ENCODE data around the gene ATP6V1B1. TPM values are rescaled to one million over a fixed set of nuclear protein-coding genes. Genes with fewer than 3 reads are reported as not detected.

The ATP6V1B1 gene
- total and polyA plus RNA-seq, 4 donors, result not detected

GRCh38 chr2:70962885-70963878 is 27.5 kb downstream of the ATP6V1B1 start:
- TF ChIP-seq FOXA1 (IDR thresholded peaks at IDR 0.05) (no peak), TAF1 (conservative IDR thresholded peaks at IDR 0.05) (no peak), MAX (IDR thresholded peaks at IDR 0.05) (no peak), RXRA (IDR thresholded peaks at IDR 0.05) (no peak), YY1 (IDR thresholded peaks at IDR 0.05) (no peak)
- Histone ChIP-seq H3K36me3 (ENCODE audit: control insufficient read depth in 4 of 4, insufficient read depth in 3 of 4, low read depth in 1 of 4, low read length in 3 of 4) (no peaks in the 10 kb centered on the region), H3K27me3 (ENCODE audit: control insufficient read depth in 4 of 4, insufficient read depth in 4 of 4, low read length in 3 of 4) (peaks cover 3 to 11% (median 7%) of the 10 kb centered on the region in 4 donors), H3K4me3 (ENCODE audit: low read depth in 1 of 3, low read length in 3 of 3) (no peak overlapping the region), H3K4me1 (ENCODE audit: control insufficient read depth in 4 of 4, insufficient read depth in 4 of 4, low read length in 3 of 4) (peaks cover 0 to 8% (median under 1%) of the 10 kb centered on the region in 4 donors), H3K9ac (ENCODE audit: low read depth in 1 of 2, low read length in 2 of 2) (no peak overlapping the region), H3K9me3 (ENCODE audit: control insufficient read depth in 4 of 4, low read length in 3 of 4) (no peaks in the 10 kb centered on the region), H3K27ac (ENCODE audit: low read depth in 1 of 2, low read length in 2 of 2) (no peak overlapping the region)
- WGBS, result 71% methylated on average over 18 of the region's 18 CpGs
- no peak for DNase-seq (ENCODE audit: low spot score)

GRCh38 chr2:70964133-70964532 is 28.4 kb downstream of the ATP6V1B1 start:
- 50% methylated on average over 4 of the region's 4 CpGs for WGBS
- peaks cover 3 to 11% (median 7%) of the 10 kb centered on the region in 4 donors for H3K27me3 ChIP-seq (ENCODE audit: control insufficient read depth in 4 of 4, insufficient read depth in 4 of 4, low read length in 3 of 4)

More at GRCh38 chr2:70964133-70964532, 28.4 kb downstream of the ATP6V1B1 start:
- no peak overlapping the region for H3K27ac ChIP-seq (ENCODE audit: low read depth in 1 of 2, low read length in 2 of 2)
- no peaks in the 10 kb centered on the region for H3K36me3 ChIP-seq (ENCODE audit: control insufficient read depth in 4 of 4, insufficient read depth in 3 of 4, low read depth in 1 of 4, low read length in 3 of 4)
- DNase-seq (ENCODE audit: low spot score), result no peak
- TF ChIP-seq YY1 (IDR thresholded peaks at IDR 0.05) (no peak), HNF4G (IDR thresholded peaks at IDR 0.05) (no peak), JUND (IDR thresholded peaks at IDR 0.05) (no peak), FOXA1 (IDR thresholded peaks at IDR 0.05) (no peak), GABPA (IDR thresholded peaks at IDR 0.05 in 1 of 2, conservative IDR thresholded peaks at IDR 0.05 in 1 of 2) (no peak), FOXA2 (IDR thresholded peaks at IDR 0.05) (no peak), MAX (IDR thresholded peaks at IDR 0.05) (no peak), HNF4A (conservative IDR thresholded peaks at IDR 0.05) (no peak), EGR1 (IDR thresholded peaks at IDR 0.05; ENCODE audit: low read depth in 2 of 2) (no peak), SP1 (IDR thresholded peaks at IDR 0.05) (no peak), CTCF (IDR thresholded peaks at IDR 0.05; ENCODE audit: low read depth, low read length, missing input control) (no peak), NR2F2 (IDR thresholded peaks at IDR 0.05) (no peak), RAD21 (IDR thresholded peaks at IDR 0.05) (no peak)
- TF ChIP-seq, protein P1, sequence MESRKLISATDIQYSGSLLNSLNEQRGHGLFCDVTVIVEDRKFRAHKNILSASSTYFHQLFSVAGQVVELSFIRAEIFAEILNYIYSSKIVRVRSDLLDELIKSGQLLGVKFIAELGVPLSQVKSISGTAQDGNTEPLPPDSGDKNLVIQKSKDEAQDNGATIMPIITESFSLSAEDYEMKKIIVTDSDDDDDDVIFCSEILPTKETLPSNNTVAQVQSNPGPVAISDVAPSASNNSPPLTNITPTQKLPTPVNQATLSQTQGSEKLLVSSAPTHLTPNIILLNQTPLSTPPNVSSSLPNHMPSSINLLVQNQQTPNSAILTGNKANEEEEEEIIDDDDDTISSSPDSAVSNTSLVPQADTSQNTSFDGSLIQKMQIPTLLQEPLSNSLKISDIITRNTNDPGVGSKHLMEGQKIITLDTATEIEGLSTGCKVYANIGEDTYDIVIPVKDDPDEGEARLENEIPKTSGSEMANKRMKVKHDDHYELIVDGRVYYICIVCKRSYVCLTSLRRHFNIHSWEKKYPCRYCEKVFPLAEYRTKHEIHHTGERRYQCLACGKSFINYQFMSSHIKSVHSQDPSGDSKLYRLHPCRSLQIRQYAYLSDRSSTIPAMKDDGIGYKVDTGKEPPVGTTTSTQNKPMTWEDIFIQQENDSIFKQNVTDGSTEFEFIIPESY (IDR thresholded peaks at IDR 0.05), result no peak
- TF ChIP-seq, protein P2, sequence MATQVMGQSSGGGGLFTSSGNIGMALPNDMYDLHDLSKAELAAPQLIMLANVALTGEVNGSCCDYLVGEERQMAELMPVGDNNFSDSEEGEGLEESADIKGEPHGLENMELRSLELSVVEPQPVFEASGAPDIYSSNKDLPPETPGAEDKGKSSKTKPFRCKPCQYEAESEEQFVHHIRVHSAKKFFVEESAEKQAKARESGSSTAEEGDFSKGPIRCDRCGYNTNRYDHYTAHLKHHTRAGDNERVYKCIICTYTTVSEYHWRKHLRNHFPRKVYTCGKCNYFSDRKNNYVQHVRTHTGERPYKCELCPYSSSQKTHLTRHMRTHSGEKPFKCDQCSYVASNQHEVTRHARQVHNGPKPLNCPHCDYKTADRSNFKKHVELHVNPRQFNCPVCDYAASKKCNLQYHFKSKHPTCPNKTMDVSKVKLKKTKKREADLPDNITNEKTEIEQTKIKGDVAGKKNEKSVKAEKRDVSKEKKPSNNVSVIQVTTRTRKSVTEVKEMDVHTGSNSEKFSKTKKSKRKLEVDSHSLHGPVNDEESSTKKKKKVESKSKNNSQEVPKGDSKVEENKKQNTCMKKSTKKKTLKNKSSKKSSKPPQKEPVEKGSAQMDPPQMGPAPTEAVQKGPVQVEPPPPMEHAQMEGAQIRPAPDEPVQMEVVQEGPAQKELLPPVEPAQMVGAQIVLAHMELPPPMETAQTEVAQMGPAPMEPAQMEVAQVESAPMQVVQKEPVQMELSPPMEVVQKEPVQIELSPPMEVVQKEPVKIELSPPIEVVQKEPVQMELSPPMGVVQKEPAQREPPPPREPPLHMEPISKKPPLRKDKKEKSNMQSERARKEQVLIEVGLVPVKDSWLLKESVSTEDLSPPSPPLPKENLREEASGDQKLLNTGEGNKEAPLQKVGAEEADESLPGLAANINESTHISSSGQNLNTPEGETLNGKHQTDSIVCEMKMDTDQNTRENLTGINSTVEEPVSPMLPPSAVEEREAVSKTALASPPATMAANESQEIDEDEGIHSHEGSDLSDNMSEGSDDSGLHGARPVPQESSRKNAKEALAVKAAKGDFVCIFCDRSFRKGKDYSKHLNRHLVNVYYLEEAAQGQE (IDR thresholded peaks at IDR 0.05), result no peak
- TF ChIP-seq, protein P3, sequence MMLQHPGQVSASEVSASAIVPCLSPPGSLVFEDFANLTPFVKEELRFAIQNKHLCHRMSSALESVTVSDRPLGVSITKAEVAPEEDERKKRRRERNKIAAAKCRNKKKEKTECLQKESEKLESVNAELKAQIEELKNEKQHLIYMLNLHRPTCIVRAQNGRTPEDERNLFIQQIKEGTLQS (IDR thresholded peaks at IDR 0.05), result no peak
- no peaks in the 10 kb centered on the region for H3K9me3 ChIP-seq (ENCODE audit: control insufficient read depth in 4 of 4, low read length in 3 of 4)
- H3K9ac ChIP-seq (ENCODE audit: low read depth in 1 of 2, low read length in 2 of 2), result no peak overlapping the region
- H3K4me1 ChIP-seq (ENCODE audit: control insufficient read depth in 4 of 4, insufficient read depth in 4 of 4, low read length in 3 of 4), result peaks cover 0 to 8% (median under 1%) of the 10 kb centered on the region in 4 donors
- H3K4me3 ChIP-seq (ENCODE audit: low read depth in 1 of 3, low read length in 3 of 3), result no peak overlapping the region

Data from liver (tissue), 9 donors.